GM19324 (cell line): Measurements from ENCODE around the gene CLCN2.

Source experiments
- ATAC-seq: cut with Tn5 transposase; IDR thresholded peaks from one replicate; pipeline ENCODE4 v1.9.1; 2021; ENCODE audit warnings: mild to moderate bottlenecking, moderate library complexity; ENCODE audit not compliant: unreplicated experiment, low FRiP score

The CLCN2 gene

DNA sequence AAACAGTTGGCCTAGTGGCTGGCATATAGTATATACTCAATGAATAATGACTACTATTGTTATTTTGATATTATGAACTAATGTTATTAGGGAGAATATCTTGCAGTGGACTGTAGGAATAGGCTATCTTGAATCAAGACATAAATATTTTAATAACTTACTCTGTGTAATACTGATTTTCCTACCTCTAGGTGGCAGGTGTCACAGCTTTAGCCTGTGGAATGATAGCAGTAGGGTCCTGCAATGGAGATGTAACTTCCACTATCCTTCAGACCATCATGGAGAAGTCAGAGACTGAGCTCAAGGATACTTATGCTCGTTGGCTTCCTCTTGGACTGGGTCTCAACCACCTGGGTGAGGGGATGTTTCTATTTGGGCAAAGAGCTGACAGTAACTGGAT lies 55.8 kb downstream of the CLCN2 start:
- ATAC-seq, result no peak

DNA sequence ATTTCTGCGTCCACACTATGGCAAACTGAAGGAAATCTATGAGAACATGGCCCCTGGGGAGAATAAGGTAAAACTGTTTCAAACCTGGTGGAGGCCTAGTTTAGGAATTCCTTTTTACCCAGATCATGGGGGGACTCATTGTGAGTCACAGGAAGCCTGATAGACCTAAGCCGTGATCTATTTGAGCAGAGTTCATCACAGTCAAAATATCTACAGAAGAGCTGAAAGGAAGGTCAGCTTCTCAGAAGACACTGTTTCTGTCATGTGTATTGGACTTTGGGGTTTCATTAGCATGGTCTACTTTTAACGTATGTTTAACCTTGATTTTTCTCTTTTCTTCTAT lies 61.1 kb downstream of the CLCN2 start:
- ATAC-seq, result no peak

DNA sequence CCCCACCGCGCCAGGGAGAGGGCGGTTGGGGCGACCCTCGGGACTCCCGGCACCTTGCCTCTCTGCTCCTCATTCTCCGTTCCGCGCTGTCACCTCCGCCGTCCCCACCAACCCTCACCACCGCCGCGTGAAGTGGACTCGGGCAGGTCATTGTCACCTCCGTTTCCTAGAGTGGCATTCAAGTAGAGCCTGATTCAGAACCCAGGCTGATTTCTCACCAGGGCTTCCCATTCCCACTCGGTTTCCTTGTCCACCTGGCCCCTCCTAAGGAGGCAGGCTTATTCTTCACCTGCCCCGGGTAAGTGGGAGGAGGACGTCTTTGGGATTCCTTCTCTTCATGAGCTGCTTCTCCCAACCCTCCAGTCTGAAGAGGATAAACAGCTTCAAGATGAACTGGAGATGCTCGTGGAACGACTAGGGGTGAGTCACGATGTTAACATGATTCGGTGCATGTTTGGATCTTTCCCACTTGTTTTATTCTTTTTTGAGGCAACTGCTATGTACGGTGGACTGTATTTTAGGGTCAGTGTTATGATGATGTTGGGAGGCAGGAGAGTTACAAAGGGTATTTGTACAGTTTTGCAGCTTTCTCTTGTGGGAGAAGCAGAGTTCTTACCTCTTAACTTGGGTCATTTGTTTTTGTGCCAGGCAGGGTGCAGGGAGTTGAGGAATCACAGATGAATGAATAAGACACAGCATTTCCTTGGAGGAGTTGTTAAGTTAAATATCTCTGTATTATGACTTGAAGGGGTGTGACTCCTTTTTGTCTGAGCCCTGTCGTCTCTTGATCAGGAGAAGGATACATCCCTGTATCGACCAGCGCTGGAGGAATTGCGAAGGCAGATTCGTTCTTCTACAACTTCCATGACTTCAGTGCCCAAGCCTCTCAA lies 61.7 kb downstream of the CLCN2 start:
- ATAC-seq, result no peak

DNA sequence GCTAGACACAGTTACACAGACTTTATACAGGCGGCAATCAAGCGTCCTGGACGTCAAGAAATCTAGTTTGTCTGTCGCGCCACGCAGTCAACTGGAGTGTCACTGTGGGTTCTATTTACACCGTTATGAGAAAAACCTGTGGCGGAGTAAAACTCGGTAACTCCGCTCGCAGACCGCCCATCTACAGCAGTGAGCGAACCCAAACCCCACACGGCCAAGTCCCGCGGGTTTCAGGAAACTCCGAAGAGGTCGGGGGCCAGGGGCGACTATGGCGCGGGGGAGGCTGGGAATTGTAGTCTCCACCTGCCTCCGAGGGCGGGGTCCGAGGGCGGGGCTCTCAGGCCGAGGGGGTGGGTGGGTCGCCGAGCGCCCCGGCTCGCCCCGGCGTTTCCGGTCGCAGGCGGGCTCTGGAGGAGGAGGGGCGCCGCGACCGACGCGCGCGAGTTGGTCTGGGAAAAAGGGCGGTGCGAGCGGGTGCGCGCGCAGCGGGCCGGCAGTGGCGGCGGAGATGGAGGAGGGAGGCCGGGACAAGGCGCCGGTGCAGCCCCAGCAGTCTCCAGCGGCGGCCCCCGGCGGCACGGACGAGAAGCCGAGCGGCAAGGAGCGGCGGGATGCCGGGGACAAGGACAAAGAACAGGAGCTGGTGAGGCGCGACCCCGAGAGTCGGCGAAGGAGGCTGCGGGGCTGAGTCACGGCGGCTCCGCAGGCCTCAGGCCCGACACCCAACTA lies 62.5 kb downstream of the CLCN2 start, which contains the start of gene PSMD2:
TSS of gene PSMD2 (plus strand) at position 483 of the 729 bp plus-strand sequence. CDS start at position 509, 26 bp downstream.
- ATAC-seq, result peak; percentile 97

DNA sequence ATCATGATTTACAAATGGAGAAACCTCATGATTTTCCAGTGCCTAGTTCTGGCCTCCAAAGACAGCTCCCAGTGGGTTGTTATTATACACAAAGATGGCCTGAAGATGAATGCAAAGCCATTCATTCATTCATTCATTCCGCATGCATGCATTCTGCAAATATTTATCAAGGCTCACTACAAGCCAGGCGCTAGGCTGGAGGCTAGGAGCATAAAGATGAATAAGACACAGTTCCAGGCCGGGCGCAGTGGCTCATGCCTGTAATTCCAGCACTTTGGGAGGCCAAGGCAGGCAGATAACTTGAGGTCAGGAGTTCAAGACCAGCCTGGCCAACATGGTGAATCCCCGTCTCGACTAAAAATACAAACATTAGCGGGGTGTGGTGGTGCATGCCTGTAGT lies 64.8 kb downstream of the CLCN2 start:
- ATAC-seq, result no peak
